Ureter (tissue), 1 donor: ENCODE measurements around the gene LRRC3. TPM values are rescaled to one million over a fixed set of nuclear protein-coding genes. Genes with fewer than 3 reads are reported as not detected.

Experiments used
- DNase-seq: peaks from one replicate; pipeline ENCODE4 v3.0.0-alpha.2; 2020; ENCODE audit warnings: low spot score
- total RNA-seq: library from RNA; stranded (reverse); gene quantifications from one replicate; pipeline ENCODE4 v1.2.4, GENCODE V29; 2023
- donor health status: DM: yes; HTN: yes; CAD: no.

The LRRC3 gene
- total RNA-seq, 1 donor from 2014 or later: 3.8 TPM

- DNase-seq: no peak
These were observed 23.0 kb downstream of the LRRC3 start for GRCh38 chr21:44478124-44478800.

GRCh38 chr21:44478801-44479167 is 23.5 kb downstream of the LRRC3 start:
- no peak for DNase-seq

DNA sequence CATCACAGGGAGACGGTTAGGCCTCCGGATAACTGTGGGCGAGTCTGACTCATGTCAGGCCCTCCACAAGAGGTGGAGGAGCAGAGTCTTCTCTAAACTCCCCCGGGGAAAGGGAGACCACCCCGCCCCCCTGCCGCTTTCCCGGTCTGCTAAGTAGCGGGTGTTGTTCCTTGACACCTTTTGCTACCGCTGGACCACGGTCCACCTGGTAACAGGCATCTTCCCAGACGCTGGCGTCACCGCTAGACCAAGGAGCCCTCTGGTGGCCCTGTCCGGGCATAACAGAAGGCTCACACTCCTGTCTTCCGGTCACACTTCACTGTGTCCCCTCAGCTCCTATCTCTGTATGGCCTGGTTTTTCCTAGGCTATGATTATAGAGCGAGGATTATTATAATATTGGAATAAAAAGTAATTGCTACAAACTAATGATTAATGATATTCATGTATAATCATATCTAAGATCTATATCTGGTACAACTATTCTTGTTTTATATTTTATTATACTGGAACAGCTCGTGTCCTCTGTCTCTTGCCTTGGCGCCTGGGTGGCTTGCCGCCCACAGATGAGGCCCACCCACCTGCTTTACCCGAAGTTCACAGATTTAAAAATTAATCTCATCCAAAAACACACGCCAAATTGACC is 24.4 kb downstream of the LRRC3 start:
- DNase-seq: peak; percentile 62

- DNase-seq: no peak
These were observed 25.1 kb downstream of the LRRC3 start for GRCh38 chr21:44480200-44481053.

GRCh38 chr21:44482581-44483287 is 27.4 kb downstream of the LRRC3 start:
- no peak for DNase-seq

- no peak for DNase-seq
These were observed 28.3 kb downstream of the LRRC3 start for GRCh38 chr21:44483288-44484237.

- DNase-seq: no peak
These were observed 29.4 kb downstream of the LRRC3 start for GRCh38 chr21:44484498-44485253.

DNA sequence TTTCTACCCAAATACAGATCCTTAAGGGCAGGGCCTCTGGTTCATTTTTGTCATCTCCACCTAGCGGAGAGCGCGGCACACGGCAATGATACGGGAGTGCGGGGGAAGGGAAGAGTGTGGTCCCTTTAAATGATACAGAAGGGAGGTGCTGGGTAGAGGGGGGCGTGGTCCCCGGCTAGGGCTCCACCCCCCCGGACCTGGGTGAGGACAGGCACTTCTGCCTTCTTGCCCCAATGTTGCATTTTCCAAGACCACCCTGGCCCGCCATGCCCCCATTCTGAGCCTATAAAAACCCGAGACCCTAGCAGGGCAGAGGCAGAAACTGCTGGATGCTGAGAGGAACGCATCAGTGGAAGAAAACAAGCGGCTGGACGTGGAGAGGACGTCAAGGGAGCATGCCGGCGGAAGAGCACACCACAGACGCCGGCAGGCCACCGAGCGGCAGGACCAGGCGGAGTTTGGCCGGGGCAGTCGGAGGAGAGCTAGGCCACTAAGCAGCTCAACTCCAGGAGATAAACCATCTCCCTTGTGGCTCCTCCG is 30.0 kb downstream of the LRRC3 start:
- no peak for DNase-seq

GRCh38 chr21:44485796-44486195 is 30.5 kb downstream of the LRRC3 start:
- no peak for DNase-seq

DNA sequence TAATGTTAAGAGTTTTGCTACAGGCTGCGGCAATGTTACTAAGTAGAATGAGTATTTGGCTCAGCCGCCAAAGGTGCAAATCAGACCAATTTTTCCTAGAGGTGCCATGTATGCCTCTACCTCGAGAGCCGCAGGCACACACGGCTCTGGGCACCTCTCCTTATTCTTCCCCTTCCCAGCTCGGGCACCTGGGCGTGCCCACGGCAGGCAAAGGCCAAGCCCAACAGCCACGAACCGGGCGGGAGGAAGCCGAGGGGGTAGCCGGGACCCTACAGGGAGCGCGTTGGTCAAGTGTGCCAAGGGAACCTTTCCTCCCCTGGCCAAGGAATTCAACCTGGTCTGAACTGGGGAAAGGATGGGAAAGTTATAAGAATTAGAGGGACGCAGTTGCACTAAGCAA is 31.0 kb downstream of the LRRC3 start:
- DNase-seq: no peak

GRCh38 chr21:44487831-44488230 is 32.5 kb downstream of the LRRC3 start:
- no peak for DNase-seq

DNA sequence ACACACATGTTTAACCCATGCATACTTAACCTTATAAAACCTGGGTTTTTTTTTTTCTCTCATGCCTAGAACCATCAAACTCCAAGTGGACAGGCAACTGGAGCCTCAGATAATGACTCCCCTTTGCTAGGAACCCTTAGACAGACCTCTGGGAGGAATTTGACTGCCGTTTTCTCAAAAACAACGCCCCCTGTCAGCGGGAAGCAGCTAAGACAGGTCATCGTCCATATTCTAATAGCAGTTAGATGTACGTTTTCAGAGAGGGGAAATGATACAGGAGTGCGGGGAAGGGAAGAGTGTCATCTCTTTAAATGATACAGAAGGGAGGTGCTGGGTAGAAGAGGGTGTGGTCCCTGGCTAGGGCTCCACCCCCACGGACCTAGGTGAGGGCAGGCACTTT is 34.7 kb downstream of the LRRC3 start:
- no peak for DNase-seq

DNA sequence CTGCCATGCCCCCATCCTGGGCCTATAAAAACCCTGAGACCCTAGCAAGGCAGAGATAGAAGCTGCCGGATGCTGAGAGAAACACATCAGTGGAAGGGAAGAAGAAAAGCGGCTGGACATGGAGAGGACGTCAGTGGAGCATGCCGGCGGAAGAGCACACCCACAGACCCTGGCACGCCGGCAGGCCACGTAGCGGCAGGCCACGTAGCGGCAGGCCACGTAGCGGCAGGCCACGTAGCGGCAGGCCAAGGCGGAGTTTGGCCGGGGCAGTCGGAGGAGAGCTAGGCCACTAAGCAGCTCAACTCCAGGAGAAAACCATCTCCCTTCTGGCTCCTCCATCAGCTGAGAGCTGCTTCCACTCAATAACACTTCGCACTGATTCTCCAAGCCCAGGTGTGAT is 35.1 kb downstream of the LRRC3 start:
- no peak for DNase-seq

DNA sequence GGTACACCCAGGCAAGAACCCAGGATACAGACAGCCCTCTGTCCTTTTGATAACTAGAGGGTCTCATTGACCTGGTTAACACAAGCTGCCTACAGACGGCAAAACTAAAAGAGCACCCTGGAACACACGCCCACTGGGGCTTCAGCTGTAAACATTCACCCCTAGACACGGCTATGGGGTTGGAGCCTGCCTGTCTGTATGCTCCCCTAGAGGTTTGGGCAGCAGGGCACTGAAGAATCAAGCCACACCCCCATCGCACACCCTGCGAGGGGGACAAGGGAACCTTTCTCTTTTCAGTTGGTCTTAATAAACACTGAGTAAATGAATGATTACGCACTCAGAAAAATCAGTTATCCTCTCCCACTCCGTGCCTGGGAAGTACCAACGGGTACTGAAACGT is 35.5 kb downstream of the LRRC3 start:
- no peak for DNase-seq

- no peak for DNase-seq
These were observed 37.5 kb downstream of the LRRC3 start for GRCh38 chr21:44492567-44493385.

GRCh38 chr21:44494418-44494817 is 39.1 kb downstream of the LRRC3 start:
- DNase-seq: no peak

DNA sequence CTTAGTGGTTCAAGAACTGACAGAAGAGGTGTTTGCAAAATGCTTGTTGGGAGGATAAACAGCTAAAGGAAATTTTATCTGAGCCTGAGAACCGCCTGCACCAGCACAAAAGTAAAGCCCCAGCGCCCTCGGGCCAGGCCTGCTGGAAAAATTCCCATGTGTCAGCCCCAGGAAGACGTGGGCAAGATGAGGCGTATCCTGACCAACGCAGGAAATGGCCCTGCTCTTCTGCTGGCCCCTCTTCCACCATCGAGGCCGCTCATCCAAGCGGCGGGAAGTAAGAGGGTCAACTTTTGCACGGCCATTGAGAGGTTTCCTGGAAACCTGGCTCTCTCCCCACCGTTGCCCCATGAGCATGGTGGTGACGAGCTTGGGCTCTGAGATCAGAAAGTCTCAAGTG is 39.6 kb downstream of the LRRC3 start:
- DNase-seq: no peak

DNA sequence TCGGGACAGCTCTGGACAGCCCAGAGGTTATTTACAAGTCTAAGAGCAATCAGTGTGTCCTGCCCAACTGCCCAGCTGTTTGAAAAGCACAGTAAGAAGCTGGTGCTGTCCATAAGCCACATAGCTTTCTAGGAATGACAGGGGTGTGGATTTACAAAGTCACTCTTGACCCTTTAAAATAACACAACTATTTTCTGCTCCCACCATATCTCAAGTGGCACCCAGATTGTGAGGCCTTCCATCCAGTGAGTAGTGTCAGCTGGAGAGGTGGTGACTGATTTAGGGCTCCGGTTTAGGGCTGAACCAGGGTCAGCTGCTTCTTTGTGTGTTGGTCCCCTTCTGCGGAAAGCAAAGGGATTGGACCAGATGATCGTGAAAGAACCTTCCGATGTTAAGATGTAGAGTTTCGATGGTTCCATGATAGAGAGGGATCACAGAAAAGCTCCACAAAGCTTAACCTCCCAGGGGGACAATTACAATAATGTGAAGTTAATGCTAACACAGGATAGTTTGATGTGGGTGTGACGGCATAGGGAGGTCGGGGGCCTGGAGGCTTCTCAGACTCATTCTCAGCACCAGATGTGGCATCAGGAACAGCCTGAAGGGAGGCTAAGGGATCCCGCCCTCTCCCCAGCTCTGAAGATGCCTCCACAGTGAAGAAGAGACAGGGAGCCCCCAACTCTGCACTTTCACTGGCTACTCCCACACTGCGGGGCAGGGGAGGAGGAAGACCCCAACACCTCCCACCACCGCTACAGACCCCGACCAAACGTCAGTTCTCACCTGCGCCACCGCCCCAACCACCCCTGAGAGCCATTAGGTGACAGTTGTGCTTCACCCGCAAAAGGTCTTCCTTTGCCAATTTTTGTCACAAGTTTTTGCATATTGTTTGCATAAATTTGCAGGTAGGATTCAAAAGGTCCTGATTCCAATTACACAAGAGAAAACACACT is 40.6 kb downstream of the LRRC3 start:
- no peak for DNase-seq
